GM12878 (cell line): ENCODE measurements around the gene ZBTB16.

Source experiments
- BRCA1 ChIP-seq: IDR thresholded peaks from 2 replicates; pipeline ENCODE4 v1.6.1; 2011; ENCODE audit warnings: low read depth, low read length, improper control_type of control experiment
- CEBPB ChIP-seq, 2 experiments: fragments of 150-350 bp in 1 of 2; IDR thresholded peaks; 2 replicates each; pipeline ENCODE4 v1.6.1; 2012 to 2014; ENCODE audit warnings: low read depth in 2 of 2, low read length in 2 of 2, borderline replicate concordance in 1 of 2, inconsistent platforms in 1 of 2
- CTCF ChIP-seq, 3 experiments: IDR thresholded peaks in 2 of 3; conservative IDR thresholded peaks in 1 of 3; 2 replicates each; pipeline ENCODE4 v1.5.1; 2011; ENCODE audit warnings: low read depth in 3 of 3, low read length in 3 of 3, mild to moderate bottlenecking in 3 of 3, control low read depth in 2 of 3, moderate library complexity in 2 of 3, inconsistent platforms in 1 of 3, mixed read lengths in 1 of 3; ENCODE audit not compliant: control insufficient read depth in 2 of 3, insufficient read depth in 1 of 3; ENCODE audit errors: extremely low read depth in 1 of 3
- ELK1 ChIP-seq: IDR thresholded peaks from 2 replicates; pipeline ENCODE4 v1.6.1; 2012; ENCODE audit warnings: low read depth, low read length, improper control_type of control experiment
- EZH2 ChIP-seq: IDR thresholded peaks from 2 replicates; pipeline ENCODE4 v1.6.1; 2012; ENCODE audit warnings: low read depth, mild to moderate bottlenecking, control low read depth, inconsistent platforms, low read length, borderline replicate concordance; ENCODE audit not compliant: control insufficient read depth
- MYC ChIP-seq: IDR thresholded peaks from 2 replicates; pipeline ENCODE4 v1.6.1; 2011; ENCODE audit warnings: mild to moderate bottlenecking, low read length, moderate library complexity, inconsistent platforms; ENCODE audit not compliant: insufficient read depth, insufficient replicate concordance, insufficient read length, severe bottlenecking
- NRF1 ChIP-seq: conservative IDR thresholded peaks from 2 replicates; pipeline ENCODE4 v1.6.1; 2011; ENCODE audit warnings: mild to moderate bottlenecking, low read depth, low read length, improper control_type of control experiment
- POLR2AphosphoS5 ChIP-seq: IDR thresholded peaks from 2 replicates; pipeline ENCODE4 v1.6.1; 2011; ENCODE audit warnings: mild to moderate bottlenecking, low read length, inconsistent platforms

- TF ChIP-seq ELK1 (no peak), CTCF (IDR thresholded peaks at IDR 0.05 in 2 of 3, conservative IDR thresholded peaks at IDR 0.05 in 1 of 3; ENCODE audit: control insufficient read depth in 2 of 3, extremely low read depth in 1 of 3, insufficient read depth in 1 of 3, low read depth in 3 of 3, low read length in 3 of 3) (no peak), MYC (no peak), EZH2 (no peak), BRCA1 (no peak), CEBPB (IDR thresholded peaks at IDR 0.05; ENCODE audit: borderline replicate concordance in 1 of 2, low read depth in 2 of 2, low read length in 2 of 2) (no peak), POLR2AphosphoS5 (no peak), NRF1 (no peak)
Measured at GRCh38 chr11:114085965-114086793, 26.7 kb downstream of the ZBTB16 start.
